ENCODE results near the gene NUSAP1.

GRCh38 chr15:41416128-41416741 lies 83.6 kb downstream of the NUSAP1 start:
- TF ChIP-seq, protein P1, sequence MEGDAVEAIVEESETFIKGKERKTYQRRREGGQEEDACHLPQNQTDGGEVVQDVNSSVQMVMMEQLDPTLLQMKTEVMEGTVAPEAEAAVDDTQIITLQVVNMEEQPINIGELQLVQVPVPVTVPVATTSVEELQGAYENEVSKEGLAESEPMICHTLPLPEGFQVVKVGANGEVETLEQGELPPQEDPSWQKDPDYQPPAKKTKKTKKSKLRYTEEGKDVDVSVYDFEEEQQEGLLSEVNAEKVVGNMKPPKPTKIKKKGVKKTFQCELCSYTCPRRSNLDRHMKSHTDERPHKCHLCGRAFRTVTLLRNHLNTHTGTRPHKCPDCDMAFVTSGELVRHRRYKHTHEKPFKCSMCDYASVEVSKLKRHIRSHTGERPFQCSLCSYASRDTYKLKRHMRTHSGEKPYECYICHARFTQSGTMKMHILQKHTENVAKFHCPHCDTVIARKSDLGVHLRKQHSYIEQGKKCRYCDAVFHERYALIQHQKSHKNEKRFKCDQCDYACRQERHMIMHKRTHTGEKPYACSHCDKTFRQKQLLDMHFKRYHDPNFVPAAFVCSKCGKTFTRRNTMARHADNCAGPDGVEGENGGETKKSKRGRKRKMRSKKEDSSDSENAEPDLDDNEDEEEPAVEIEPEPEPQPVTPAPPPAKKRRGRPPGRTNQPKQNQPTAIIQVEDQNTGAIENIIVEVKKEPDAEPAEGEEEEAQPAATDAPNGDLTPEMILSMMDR (IDR thresholded peaks at IDR 0.05; ENCODE audit: borderline replicate concordance, extremely low read depth, low read length, poor library complexity, severe bottlenecking) = no peak
- TF ChIP-seq EZH2 (IDR thresholded peaks at IDR 0.05; ENCODE audit: borderline replicate concordance, low read depth, low read length, severe bottlenecking) = no peak

All from DND-41 (cell line).